ENCODE data around the gene PCDHA1.
A peak's percentile ranks its signal among the peaks of the same experiment; 100 is the strongest.

Gene PCDHA1

DNA sequence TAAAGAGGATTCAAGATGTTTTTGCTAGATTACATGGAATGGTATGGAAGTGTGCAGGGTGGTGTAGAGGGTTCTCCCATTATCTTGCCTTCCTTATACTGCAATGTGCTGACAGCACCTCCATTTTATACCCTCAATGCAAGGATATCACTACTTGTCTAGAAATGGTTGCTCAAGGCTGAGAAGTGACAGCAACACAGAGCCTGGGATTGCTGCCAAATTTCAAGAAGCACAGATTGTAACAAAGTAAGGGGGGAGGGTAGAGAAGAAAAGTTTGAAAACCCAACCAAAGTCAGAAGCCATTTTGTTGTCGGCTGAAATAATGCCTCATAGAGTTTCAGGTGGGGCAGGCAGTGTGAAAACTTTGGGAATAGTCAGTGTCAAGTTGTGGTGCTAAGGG is 210.1 kb downstream of the PCDHA1 start:
- no peak for DNase-seq

DNA sequence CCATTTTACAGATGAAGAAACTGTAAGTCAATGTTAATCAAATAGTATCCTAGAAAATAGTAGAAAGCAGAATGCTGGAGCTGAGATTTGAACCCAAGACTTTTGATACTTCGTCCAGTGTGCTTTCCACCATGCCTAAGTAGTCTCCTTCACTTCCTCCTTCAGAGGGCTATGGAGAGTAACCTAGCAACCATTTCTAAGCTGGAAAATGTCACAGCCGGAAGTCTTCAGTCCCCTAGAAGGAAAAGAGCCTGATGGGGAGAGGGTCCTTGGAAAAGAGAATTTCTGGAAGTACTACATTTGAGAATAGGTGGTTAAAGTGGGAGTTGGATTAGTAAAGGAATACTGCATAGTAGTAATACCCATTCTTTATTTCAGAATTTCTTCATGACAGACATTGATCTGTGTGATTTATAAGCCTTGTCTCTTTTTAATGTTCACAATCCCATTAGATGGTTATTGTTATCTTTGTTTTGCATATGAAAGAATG is 213.0 kb downstream of the PCDHA1 start:
- no peak for DNase-seq

- DNase-seq = peak; percentile 65 to 68
Observed at GRCh38 chr5:141001446-141001843, 215.5 kb downstream of the PCDHA1 start.

DNA sequence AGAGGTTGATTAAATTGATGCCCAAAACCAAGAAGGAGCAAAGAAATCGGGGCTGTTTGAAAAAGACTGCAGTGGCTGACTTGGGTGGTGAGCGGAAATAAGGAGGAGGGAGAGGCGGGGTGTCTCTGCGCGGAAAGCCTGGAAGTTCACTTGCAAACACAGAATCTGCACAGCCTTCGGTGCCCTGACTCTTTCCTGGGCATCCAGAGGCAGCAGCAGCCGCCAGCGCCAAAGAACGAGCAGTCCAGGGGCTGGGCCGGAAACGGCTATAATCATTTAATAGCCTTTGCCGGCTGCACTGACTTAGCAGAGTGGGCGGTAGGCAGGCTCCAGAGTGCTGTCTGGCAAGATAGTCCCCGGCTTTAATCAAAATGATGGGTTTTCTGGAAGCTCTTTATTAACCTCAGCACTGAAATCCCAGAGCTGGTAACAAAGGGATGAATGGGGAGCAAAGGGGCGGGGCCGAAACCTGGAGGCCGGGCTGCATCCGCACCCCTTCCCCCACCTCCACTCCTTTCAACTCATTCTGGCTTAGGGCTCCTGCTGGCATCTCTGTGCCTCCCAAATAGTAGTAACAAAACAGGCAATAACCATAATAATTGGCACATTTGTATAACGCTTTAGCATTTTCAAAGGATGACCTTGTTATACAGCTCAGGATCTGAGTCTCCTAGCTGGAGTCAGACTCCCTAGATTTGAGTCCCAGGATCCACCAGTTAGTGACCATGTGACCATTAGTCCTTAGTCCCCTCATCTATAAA is 216.1 kb downstream of the PCDHA1 start:
- DNase-seq = peak; percentile 67 to 75

- no peak for DNase-seq
Observed at GRCh38 chr5:141002605-141002965, 216.6 kb downstream of the PCDHA1 start.

DNA sequence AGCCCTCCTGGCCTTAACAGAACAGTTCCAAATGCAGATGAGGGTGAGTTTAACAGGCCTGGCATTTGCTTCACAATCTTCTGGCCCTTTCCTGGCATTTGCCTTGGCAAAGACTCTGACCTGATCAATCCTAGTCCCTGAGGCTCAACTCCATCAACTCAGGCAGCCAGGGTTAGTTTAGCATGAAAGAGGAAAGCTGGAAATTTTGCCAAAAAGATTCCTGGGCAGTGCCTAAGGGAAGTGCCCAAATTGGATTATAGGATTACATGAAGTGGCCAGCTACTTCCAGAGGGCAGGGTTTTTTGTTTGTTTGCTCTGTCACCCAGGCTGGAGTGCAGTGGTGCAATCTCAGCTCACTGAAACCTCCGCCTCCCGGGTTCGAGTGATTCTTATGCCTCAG is 217.1 kb downstream of the PCDHA1 start:
- no peak for DNase-seq

GRCh38 chr5:141003791-141004611 is 218.1 kb downstream of the PCDHA1 start:
- peak in 1 of 2 experiments; percentile 63 for DNase-seq

GRCh38 chr5:141007791-141008190 is 221.9 kb downstream of the PCDHA1 start:
- no peak for DNase-seq

- no peak for DNase-seq
Observed at GRCh38 chr5:141010047-141010793, 224.3 kb downstream of the PCDHA1 start.

DNA sequence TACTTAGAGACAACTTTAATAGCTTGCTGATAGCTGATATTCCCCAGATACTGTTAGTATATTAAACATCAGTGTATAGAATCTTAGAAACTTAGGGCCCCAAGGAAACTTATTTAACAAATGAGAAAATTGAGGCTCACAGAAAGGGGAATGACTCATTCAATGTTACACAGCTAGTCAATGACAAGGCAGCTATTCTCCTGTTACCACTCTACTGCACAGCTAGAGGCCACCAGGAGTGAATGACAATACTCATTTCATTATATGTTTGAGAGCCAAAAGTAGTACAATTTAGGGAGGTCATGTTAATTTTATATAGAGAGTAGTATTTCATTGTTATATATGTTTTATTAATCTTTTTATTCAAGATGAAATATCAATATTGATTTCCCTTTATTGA is 232.0 kb downstream of the PCDHA1 start:
- no peak for DNase-seq

DNA sequence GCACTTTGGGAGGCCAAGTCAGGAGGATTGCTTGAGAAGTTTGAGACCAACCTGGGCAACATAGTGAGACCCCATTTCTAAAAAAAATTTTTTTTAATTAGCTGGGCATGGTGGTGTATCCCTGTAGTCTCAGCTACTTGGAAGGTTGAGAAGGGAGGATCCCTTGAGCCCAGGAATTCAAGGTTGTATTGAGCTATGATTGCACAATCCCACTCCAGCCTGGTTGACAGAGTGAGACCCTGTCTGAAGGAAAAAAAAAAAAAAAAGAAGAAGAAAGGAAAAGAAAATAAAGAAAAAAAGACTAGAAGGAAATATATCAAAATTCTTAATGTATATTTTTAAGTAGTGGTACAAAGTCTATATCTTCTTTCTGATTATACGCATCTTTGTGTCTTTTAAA is 236.4 kb downstream of the PCDHA1 start:
- no peak for DNase-seq

GRCh38 chr5:141031006-141031405 is 245.1 kb downstream of the PCDHA1 start:
- DNase-seq = no peak

- DNase-seq = no peak
Observed at GRCh38 chr5:141032626-141033025, 246.7 kb downstream of the PCDHA1 start.

DNA sequence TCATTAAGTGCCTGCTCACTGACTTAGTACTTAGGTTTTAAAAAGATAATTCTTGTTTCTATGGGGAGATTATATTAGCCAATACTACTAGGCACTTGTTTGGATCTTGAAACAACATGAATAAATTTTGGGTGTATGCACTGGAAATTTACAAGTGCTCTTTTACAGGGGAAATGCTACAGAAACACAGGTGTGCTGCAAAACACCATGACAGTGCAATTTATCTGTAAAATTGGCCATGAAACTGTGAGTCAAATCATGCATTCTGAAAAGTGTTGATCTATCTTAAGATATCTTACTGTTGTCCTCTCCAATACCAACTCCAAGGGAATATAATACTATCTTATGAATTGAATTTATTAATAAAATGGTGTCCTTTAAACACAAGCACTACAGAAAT is 253.1 kb downstream of the PCDHA1 start:
- peak in 1 of 2 experiments; percentile 27 for DNase-seq

GRCh38 chr5:141039517-141039916 is 253.6 kb downstream of the PCDHA1 start:
- DNase-seq = peak; percentile 71 to 78

- DNase-seq = peak; percentile 90 to 94
Observed at GRCh38 chr5:141040093-141040770, 254.3 kb downstream of the PCDHA1 start.

- DNase-seq = peak; percentile 98 to 99
Observed at GRCh38 chr5:141040771-141041426, 255.0 kb downstream of the PCDHA1 start.

DNA sequence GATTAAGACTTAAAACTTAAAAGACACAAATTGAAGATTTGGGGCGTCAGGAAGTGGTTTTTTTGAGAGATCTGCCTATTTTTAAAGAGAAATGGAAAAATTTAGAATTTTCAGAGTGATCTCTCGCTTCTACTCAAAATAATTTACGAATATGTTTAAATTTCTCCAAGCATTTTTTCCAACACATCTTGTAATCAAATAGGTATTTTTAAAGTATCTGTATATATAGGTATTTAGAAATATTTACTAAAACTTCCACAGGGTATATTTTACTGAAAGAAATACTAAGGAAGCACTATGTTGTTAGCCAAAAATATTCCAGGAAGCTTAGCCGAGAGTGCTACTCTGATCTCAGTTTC is 255.5 kb downstream of the PCDHA1 start:
- DNase-seq = no peak

DNA sequence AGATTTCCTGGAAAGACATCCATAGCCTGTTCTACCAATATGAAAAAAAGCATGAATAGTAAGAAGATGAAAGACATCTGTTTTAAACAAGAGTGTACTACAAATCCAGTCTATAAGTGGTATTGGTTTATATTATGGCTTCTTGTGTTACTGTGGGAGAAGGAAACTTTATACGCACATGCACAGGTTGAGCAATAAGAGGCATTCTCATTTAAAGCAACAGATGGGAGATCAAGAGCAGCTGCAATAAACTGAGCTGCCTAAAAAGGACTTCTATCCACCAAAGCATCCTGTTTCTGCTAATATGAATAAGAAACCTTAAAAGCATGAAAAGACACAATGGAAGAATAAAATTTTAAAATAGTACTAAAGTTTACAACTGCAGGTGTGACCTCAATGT is 256.6 kb downstream of the PCDHA1 start:
- DNase-seq = no peak

GRCh38 chr5:141050622-141051520 is 264.9 kb downstream of the PCDHA1 start, which contains the start of gene PCDHB1:
Gene PCDHB1 (plus strand): TSS chr5:141051374. CDS start chr5:141051471, 97 bp downstream.
- peak; percentile 23 to 66 for DNase-seq

DNA sequence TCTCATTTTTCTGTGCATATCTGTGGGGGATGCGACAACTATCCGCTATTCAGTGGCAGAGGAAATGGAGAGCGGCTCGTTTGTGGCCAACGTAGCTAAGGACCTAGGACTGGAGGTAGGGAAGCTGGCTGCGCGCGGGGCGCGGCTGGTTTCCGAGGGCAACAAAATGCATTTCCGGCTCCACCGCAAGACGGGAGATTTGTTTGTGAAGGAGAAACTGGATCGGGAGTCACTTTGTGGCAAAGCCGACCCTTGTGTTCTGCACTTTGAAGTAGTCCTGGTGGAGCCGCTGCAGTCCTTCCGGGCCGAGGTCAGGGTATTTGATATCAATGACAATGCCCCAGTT is 265.6 kb downstream of the PCDHA1 start:
- DNase-seq = no peak
